GM19025 (cell line): ENCODE measurements around the gene SNAP47.

ENCODE experiments used
- ATAC-seq: cut with Tn5 transposase; IDR thresholded peaks from one replicate; pipeline ENCODE4 v1.9.1; 2021; ENCODE audit warnings: mild to moderate bottlenecking, low read depth, moderate library complexity; ENCODE audit not compliant: unreplicated experiment

The SNAP47 gene

DNA sequence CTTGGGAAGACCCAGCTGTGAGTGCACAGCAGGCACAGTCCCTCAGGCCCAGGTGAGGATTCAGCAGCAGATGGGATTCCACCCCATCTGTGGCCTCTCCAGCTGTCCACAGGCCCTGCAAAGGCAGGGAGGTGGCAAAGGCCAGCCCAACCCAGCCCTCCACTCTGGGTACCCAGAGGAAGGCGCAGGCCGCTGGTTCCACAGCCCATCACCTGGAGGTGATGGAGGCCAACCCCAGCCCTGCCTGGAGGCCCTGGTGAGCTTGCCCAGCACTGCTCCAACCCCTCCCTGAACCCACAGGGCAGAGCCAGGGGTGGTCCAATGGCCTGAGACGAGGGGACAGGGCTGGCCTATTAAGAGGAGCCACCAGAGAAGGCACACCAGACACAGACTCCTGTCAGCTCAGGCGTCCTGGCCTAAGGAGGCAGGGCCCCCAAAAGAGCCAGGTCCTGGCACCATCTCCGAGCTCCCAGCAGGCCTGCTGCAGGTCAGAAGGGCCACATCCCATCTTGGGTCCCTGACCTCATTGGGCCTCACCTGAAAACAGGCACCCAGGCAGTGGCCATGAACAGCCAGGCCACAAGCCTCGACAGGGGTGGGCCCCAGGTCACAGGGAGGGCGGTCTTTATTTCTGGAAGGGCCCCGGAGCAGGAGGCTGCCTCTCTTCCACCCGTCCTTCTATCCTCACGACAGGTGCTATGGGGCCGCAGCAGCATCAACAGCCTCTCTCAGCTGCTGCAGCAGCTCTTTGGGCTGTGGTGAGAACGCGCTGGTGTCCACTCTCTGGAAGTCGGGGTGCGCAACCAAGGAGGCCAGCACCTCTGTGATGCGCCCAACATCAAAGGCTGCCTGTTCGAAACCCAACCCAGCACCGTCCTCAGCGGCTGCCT is 3.3 kb upstream of the SNAP47 start:
- ATAC-seq, result no peak

DNA sequence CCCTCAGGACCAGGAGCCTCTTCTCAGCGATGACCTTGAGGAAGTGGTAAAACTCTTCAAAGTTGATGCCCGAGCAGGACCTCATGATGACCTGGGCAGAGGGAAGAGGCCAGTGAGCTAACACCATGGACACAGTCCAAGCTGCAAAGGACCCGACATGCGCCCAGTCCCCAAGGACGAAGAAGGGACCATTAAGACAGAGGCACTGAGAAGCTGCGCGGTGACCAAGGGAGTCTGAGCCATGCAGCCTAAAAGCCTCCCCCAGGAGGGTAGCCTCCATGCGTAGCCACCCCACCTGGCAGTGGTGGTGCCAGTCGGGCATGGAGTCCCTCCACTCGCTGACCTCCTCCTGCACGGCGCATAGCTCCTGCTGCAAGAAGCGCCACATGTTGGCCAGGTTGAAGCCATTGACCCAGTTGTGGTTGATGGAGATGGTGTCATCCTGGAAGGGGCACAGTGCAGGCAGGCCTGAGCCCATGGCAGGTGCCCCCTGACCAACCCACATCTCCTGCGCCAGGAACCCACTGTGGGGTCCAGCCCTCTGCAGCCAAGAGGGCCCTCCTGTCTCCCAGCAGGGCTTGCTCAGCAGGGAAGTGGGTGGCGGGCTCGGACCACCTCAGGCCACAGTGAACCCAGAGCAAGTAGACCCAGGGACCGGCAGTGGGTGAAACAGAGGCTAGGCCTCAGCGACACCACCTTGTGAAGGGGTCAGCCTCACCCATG is 2.5 kb upstream of the SNAP47 start:
- no peak for ATAC-seq

DNA sequence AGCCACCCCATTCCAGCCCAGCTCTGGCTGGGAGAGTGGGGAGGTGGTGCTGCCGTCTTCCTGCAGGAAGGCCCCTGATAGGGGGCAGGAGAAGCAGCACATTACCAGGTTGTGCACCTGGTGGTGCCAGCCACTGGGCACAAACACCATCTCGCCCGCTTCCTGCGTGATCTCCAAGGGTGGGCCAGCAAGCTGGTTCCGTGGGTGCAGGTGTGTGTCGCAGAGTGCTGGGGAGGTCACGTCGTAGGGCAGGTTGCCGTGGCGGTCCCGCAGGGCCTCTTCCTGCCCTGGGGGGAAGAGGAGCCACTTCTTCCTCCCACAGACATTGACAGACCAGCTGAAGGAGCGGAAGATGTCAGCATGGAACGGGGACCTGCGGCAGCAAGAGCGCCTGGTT is 1.9 kb upstream of the SNAP47 start:
- no peak for ATAC-seq

DNA sequence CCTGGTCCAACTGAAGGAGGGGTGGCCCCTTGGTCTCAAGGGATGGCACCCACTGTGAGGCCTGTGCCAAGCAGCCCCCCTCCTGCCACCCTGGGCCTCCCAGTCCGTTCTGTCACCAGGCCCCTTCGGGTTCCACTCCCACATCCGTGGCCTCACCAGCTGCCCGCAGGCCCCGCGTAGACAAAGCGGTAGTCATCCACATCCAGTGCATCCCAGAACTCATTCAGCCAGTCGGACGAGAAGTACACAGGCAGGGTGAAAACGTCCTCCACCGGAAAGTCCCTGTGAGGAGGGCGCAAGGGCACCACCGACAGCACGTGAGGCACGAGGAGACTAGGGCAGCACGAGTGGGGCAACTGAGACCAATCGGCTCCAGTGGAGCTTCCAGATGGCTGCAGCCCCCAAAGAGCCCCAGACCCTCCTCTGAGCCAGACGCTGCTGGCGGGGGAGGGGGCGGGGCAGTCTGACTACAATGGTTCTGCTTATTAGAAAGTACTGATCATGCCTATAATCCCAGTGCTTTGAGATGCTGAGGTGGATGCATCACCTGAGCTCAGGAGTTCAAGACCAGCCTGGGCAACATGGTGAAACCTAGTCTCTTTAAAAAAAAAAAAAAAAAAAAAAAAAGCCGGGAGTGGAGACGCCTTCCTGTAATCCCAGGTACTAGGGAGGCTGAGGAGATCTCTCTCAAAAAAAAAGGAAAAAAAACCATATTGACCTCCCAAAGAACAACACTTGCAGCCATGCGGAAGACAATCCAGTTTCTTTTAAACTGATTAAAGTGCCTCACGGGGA is 1.3 kb upstream of the SNAP47 start:
- ATAC-seq, result no peak

DNA sequence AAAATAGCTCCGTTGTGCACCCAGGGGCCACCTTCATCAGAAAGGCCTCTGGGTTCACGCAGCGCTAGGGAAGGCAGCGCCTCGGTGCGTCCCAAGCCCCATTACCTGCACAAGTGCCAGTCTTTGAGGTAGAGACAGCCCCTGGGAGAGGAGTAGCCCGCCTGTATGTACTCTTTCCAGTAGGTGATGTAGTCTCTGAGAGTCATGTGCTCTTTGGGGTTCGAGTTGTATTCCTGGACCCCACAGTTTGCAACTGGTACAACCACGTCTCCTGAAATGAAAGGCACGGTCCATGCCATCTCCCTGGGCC is 734 bp upstream of the SNAP47 start:
- no peak for ATAC-seq

DNA sequence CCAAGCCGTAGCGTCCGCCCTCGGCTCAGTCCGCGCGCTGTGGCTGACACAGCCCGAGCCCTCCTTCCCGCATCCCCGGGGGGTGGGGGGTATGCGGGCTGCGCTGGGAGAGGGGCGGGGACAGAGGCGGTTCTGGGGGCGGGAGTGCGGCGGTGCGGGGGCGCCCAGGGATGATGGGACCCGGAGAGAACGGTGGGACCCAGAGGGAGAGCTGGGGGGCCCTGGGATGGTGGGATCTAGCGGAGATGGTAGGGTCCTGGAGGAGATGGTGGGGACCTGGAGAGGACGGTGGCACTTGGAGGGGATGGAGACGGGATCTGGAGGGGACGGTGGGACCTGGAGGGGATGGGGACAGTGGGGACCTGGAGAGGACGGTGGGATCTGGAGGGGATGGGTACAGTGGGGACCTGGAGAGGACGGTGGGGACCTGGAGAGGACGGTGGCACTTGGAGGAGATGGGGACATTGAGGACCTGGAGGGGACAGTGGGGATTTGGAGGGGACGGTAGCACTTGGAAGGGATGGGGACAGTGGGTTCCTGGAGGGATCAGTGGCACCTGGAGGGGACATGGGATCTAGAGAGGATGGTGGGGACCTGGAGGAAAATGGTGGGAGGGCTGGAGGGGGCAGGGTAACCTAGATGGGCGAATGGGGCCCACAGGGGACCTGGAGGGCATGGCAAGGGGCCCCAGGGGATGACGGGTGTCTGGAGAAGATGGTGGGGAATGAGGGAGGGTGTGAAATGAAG is 477 bp downstream of the SNAP47 start:
- ATAC-seq, result peak; percentile 31

DNA sequence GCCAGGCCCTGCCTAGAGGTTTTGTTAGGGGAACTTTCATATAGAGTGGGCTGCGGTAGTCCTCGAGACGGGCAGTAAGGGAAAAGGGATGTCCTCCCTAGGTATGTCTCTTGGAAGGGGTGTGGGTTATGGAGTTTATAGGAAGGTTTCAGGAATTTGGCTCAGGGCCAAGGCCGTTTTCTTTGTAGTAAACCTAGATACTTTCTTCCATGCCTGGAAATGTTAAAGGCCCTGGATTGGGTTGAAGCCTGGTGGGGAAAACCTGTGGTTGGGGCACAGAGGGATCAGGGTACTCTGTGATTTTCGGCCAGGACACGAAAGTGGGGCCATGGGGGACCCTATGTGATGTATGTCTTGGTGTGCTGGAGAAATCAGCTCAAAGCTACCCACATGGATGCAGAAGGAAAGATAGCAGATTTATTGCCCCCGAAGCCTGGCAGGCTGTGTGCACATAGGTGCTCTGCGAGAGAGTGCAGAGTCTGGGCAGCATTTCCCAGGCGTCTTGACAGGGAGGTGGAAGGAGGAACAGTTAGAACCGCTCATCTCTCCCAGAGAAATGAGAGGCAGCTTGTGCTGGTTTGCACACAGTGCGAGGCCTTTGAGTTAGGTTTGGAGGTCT is 1.7 kb downstream of the SNAP47 start:
- no peak for ATAC-seq

DNA sequence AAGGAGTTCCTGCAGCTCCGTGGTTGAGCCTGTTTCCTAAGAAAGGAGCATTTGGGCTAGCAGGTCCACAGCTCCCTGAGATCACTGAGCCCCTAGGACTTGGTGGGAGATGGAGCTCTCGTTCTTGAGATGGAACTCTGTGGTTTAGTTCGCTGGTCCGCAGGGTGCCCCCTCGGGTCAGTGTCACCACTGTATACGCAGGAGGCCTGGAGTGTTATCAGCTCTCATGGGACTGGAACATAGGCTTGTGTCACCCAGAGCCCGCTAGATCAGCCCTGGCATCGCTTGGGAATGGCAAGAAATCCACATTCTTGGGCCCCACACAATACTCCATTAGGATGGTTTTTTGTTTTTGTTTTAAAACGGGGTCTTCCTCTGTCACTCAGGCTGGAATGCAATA is 3.6 kb downstream of the SNAP47 start:
- no peak for ATAC-seq

DNA sequence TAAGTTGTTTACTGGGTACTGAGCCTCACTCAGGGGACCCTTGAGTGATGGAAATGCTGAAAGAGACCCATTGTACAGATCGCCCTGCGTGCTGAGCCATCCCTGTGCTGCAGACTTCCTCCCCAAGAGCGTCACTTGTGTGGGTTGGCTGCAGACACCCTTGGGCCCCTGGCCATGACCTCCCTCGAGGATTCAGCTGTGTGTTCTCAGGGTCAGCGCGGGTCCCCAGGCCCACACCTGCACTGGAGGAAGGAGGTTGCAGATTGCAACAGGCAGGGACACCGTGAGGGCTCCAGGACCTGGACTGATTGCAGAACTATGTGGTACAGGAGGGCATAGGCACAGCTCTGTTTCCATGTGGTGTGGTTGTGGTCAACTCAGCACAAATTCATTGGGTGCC is 4.4 kb downstream of the SNAP47 start:
- no peak for ATAC-seq

DNA sequence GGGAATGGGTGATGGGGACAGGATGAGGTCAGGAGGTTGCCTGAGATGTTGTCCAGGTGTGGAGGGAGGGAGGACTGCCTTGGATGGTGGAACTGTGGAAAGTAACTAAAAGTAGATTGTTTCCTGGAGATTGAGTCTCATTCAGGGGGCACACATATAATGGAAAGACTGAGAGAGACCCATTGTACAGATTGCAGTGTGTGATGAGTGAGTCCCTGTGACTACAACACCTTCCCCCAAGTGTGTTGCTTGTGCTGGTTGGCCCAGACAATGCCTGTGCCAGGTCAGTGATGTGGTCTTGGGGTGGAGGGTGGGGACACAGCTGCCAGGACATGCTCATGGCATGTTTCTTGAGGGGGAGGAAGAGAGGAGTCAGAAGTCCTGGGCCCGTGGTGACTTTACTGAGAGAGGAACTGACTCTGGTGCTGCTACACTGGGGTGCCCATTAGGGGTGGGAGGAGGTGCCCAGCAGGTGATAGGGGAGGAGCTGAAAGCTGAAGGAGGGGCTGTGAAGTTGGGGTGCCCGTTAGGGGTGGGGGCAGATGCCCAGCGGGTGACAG is 5.2 kb downstream of the SNAP47 start:
- ATAC-seq, result no peak

DNA sequence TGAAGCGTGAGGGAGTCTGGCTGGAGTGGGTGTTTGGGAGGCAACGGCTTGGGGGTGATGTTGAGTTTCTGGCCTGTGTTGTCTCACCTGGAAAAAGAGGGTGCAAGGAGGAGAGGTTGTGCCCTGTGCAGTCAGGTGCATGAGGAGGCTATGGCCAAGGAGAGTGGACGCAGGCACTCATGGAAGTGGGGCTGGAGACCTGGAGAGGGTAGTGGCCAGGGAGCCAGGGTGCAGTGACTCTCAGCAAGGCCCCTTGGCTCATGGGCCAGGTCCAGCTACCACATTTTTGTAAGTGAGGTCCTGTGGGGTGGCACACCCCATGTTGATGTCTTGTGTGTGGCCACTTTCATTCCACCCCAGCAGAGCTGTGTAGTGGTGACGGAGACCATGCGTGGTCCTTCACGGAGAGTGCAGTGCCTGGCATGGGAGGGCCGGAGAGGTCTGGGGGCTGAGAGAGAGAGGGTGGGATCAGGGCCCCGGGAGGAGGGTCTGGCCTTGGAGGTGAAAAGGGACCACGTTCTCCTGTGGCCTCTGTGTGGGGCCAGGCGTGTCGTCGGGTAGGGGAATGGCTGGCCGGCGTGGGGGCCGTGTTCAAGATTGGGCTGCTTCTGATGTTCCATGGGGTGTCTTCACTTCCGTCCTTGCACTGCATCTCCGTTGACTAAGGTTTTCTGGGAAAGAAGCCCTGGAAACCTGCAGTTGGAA is 6.1 kb downstream of the SNAP47 start:
- ATAC-seq, result no peak

DNA sequence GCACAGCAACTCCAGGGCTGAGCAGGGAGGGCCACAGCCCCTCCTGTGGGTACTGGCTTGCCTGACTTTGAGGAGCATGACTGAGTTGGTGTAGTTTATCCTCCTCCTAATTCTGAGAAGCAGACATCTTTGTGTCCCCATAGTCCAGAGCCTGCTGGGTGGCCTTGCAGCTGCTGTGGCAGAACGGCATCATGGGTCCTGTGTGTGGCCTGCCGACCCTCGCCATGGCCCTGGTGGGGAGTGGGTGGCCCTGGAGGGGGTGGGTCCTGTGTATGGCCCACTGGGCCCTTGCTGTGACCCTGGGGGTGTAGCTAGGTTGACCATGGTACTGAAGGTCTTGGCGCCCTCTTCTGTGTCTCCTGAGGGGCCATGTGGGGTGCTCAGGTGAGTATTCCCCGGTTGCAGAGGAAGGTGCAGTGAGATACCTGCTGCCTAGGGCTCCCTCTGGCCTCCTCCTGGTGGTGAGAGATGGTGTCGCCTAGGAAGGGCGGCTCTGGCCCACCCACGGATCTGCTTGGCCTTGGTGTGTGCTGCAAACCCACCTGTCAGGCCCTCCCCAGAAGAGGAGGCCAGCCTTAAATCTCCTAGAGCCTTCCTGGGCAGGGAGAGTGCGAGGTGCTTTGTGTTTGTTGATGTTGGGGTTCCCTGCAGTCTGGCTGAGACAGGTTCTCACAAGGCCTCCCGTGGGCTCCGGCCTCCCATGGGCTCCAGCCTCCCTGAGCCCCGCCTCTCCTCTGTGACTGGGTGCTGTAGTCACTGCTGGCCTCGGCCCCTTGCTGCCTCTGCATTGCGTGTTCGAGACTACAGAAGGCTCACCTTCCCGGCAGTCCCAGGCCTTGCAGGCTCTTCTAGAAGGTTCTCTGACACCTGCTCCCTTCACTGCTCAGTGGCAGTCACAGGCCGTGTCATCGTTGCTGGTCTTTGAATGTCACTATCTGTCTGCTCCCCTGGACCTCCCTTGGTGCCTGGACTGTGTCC is 7.8 kb downstream of the SNAP47 start:
- ATAC-seq, result no peak

DNA sequence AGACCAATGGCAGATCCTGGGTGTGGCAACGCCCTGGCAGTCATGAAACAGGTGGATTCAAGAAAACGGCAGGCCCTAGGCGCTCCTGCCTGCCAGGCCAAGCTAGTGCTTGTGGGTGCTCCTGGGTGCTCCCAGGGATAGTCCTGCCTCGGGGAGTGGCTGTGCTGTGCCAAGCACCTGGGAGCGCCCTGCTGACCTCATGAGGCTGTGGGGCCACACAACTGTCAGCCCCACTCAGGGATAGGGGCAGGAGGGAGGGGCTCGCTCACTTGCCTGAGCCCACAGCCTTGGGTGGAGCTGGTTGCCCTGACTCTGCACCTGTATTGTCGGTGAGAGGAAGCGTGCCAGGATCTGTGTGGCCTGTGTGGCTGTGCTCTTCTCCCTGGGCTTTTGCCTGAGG is 9.4 kb downstream of the SNAP47 start:
- ATAC-seq, result no peak

DNA sequence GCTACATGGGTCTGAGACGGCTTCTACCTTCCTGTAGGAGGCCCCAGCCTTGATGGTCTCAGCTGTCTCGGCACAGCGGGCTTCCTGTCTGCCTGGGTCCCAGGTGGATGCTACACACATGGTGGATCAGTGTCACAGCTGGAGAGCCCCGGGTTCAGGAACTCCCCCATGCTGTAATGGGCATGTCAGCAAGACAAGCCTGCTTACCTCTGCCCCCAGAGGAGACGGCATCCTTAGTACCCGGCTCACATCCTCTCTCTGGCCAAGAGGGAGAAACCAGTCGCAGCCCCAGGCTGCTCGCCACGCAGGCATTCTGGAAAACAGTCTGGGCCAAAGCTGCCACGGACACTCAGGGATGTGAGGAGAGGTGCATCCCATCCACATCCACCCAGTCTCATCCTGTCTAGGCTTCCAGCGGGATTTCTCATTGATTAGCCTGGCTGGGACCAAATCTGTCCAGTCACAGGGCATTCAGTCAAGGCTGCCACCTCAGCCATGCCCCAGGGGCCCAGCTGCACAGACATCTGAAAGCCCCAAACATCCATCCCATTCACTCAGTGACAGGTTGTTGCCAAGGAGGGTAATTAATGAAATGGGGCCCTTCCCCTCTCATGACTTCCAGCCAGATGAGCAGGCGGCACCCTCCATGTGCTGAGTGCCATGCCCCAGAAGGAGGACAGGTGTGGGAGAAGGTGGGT is 10.5 kb downstream of the SNAP47 start:
- ATAC-seq, result no peak

DNA sequence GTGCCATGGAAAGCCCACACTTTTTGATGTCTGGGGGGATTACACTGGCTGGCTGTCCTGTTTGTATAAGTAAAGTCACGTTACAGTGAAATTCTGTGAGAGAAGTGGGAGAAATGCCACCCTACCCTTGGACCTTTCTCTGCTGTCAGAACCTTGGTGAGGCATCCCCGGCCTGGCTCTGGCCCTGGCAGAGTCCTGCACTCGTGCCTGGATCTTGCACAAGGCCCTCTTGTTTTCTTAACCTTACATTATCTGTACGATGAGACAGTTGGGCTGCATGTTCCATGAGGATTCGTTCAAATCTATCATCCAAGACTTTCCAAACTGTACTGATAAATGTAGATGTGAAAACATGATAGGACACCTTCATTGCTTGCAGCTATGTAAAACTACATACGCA is 11.4 kb downstream of the SNAP47 start:
- ATAC-seq, result no peak

DNA sequence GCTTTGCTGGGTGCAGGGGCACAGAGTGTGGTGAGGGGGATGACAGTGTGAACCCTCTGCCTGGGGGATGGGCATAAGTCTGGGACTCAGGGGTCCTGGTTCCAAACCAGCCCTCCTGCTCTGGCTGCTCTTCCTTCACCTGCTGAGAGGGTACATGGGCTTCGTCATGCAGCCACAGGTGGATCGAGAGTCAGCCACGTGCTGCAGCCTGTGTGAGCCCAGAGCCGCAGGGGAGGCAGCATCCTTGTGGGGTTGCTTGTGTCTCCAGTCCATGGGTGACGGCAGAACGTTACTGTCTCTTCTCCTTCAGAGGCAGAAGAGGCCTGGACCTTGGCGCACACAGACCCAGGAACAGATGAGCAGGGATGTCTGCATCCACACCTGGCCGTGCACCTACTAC is 12.1 kb downstream of the SNAP47 start:
- no peak for ATAC-seq

DNA sequence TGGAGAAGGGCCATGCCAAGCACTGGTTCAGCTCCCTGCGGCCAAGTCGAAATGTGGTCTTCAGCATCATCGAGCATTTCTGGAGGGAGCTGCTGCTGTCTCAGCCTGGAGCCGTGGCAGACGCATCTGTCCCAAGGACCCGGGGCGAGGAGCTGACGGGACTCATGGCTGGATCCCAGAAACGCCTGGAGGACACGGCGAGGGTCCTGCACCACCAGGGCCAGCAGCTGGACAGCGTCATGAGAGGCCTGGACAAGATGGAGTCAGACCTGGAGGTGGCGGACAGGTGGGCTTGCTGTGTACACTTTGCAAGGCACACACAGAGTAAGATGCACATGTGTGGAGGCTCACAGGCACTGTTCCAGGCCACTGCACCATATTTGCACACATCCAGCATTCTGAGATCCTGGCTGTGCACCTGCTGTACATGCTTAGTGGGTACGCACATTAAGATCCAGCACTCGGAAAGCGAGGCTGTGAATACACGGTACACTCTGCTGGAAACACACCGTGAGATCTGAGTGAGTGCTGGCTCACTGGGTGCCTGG is 12.8 kb downstream of the SNAP47 start:
- no peak for ATAC-seq
